Spinal cord (tissue), 10 donors: Measurements from ENCODE around the gene NQO2. TPM values are rescaled to one million over a fixed set of nuclear protein-coding genes. Genes with fewer than 3 reads are reported as not detected.

Experiments used
- DNase-seq, 6 donors: peaks; one replicate each; pipeline versions ENCODE4 v3.0.0 to v3.0.0-alpha.2; 2013 to 2015; ENCODE audit warnings: low spot score in 6 of 6, low read depth in 4 of 6
- H3K27ac ChIP-seq: one replicate; pipeline ENCODE4 v1.5.1; 2013; ENCODE audit warnings: low read depth, low read length, control low read depth
- H3K27me3 ChIP-seq: one replicate; pipeline ENCODE4 v1.6.1; 2013; ENCODE audit warnings: low read length; ENCODE audit not compliant: control insufficient read depth, insufficient read depth
- H3K36me3 ChIP-seq: one replicate; pipeline ENCODE4 v1.6.1; 2013; ENCODE audit warnings: low read length; ENCODE audit not compliant: control insufficient read depth, insufficient read depth
- H3K4me1 ChIP-seq: one replicate; pipeline ENCODE4 v1.6.1; 2013; ENCODE audit warnings: low read length; ENCODE audit not compliant: control insufficient read depth, insufficient read depth
- H3K4me3 ChIP-seq: one replicate; pipeline ENCODE4 v1.5.1; 2013; ENCODE audit warnings: low read depth, low read length, control low read depth
- H3K9me3 ChIP-seq: one replicate; pipeline ENCODE4 v1.6.1; 2013; ENCODE audit warnings: low read length; ENCODE audit not compliant: control insufficient read depth, insufficient read depth
- WGBS: methylation state at CpG from one replicate; pipeline ENCODE4 v1.1.5; 2013; ENCODE audit warnings: missing lambda C conversion rate; ENCODE audit not compliant: insufficient coverage; 5-methylcytosine and 5-hydroxymethylcytosine counted together
- polyA plus RNA-seq, 2 donors: library from polyadenylated mRNA; unstranded; fragments of 120-200 nt; gene quantifications; one replicate each; pipeline ENCODE4 v1.2.1, GENCODE V29; 2013; ENCODE audit not compliant: insufficient read length in 2 of 2
- total RNA-seq, 2 donors: library from RNA; depleted of rRNA in 1 of 2; stranded (reverse); fragments of 120-200 nt in 1 of 2; fragments of >200 nt in 1 of 2; gene quantifications; one replicate each; pipeline versions ENCODE4 v1.2.3 to v1.2.4, GENCODE V29; 2013 to 2014
- donor health status: healthy.

Gene NQO2
- total and polyA plus RNA-seq, 4 donors = 12.2 to 63.0 (median 42.8) TPM

GRCh38 chr6:2958776-2959175 lies 40.9 kb upstream of the NQO2 start:
- Histone ChIP-seq H3K4me1 (peaks cover 26% of the 10 kb centered on the region), H3K27ac (no peak overlapping the region), H3K36me3 (peaks cover 30% of the 10 kb centered on the region), H3K4me3 (no peak overlapping the region), H3K27me3 (no peaks in the 10 kb centered on the region), H3K9me3 (no peaks in the 10 kb centered on the region)
- DNase-seq = no peak
- 94% methylated on average over 8 of the region's 9 CpGs for WGBS

GRCh38 chr6:2959909-2960719 lies 39.6 kb upstream of the NQO2 start:
- peaks cover 28% of the 10 kb centered on the region for H3K4me1 ChIP-seq
- H3K36me3 ChIP-seq = peaks cover 27% of the 10 kb centered on the region
- H3K27me3 ChIP-seq = no peaks in the 10 kb centered on the region
- 71% methylated on average over 9 of the region's 12 CpGs for WGBS
- H3K27ac ChIP-seq = no peak overlapping the region
- no peak for DNase-seq
- H3K9me3 ChIP-seq = no peaks in the 10 kb centered on the region
- no peak overlapping the region for H3K4me3 ChIP-seq

GRCh38 chr6:2960935-2961334 lies 38.8 kb upstream of the NQO2 start:
- Histone ChIP-seq H3K9me3 (no peaks in the 10 kb centered on the region), H3K36me3 (peaks cover 20% of the 10 kb centered on the region), H3K27ac (no peak overlapping the region), H3K27me3 (no peaks in the 10 kb centered on the region), H3K4me3 (no peak overlapping the region), H3K4me1 (peaks cover 28% of the 10 kb centered on the region)
- WGBS = 67% methylated on average over 1 of the region's 4 CpGs
- DNase-seq = no peak

GRCh38 chr6:2961506-2961905 lies 38.2 kb upstream of the NQO2 start:
- no peak overlapping the region for H3K27ac ChIP-seq
- H3K4me3 ChIP-seq = no peak overlapping the region
- no peaks in the 10 kb centered on the region for H3K9me3 ChIP-seq
- peaks cover 28% of the 10 kb centered on the region for H3K4me1 ChIP-seq
- no peak for DNase-seq
- H3K36me3 ChIP-seq = peaks cover 14% of the 10 kb centered on the region
- WGBS = 84% methylated on average over 7 of the region's 7 CpGs
- H3K27me3 ChIP-seq = no peaks in the 10 kb centered on the region

- no peak overlapping the region for H3K4me3 ChIP-seq
- H3K27ac ChIP-seq = no peak overlapping the region
- WGBS = 82% methylated on average over 6 of the region's 9 CpGs
These were observed 37.7 kb upstream of the NQO2 start for GRCh38 chr6:2962004-2962403.

GRCh38 chr6:2962636-2963035 lies 37.1 kb upstream of the NQO2 start:
- peaks cover 21% of the 10 kb centered on the region for H3K4me1 ChIP-seq
- peaks cover 12% of the 10 kb centered on the region for H3K36me3 ChIP-seq
- H3K4me3 ChIP-seq = no peak overlapping the region
- no CpG with 5 or more reads among the region's 3 CpGs for WGBS
- no peak for DNase-seq
- H3K27me3 ChIP-seq = no peaks in the 10 kb centered on the region
- no peak overlapping the region for H3K27ac ChIP-seq
- H3K9me3 ChIP-seq = no peaks in the 10 kb centered on the region

More at GRCh38 chr6:2962004-2962403, 37.7 kb upstream of the NQO2 start:
- DNase-seq = no peak
- Histone ChIP-seq H3K27me3 (no peaks in the 10 kb centered on the region), H3K36me3 (peaks cover 14% of the 10 kb centered on the region), H3K9me3 (no peaks in the 10 kb centered on the region), H3K4me1 (peaks cover 25% of the 10 kb centered on the region)

- peaks cover 18% of the 10 kb centered on the region for H3K4me1 ChIP-seq
These were observed 35.9 kb upstream of the NQO2 start for GRCh38 chr6:2963756-2964155.

GRCh38 chr6:2964793-2965505 lies 34.7 kb upstream of the NQO2 start:
- H3K9me3 ChIP-seq = no peaks in the 10 kb centered on the region
- H3K36me3 ChIP-seq = no peaks in the 10 kb centered on the region
- H3K4me3 ChIP-seq = no peak overlapping the region
- H3K27ac ChIP-seq = no peak overlapping the region
- no peak for DNase-seq
- WGBS = 86% methylated on average over 6 of the region's 17 CpGs
- H3K4me1 ChIP-seq = peaks cover 19% of the 10 kb centered on the region
- no peaks in the 10 kb centered on the region for H3K27me3 ChIP-seq

More at GRCh38 chr6:2963756-2964155, 35.9 kb upstream of the NQO2 start:
- H3K27me3 ChIP-seq = no peaks in the 10 kb centered on the region
- H3K36me3 ChIP-seq = peaks cover 3% of the 10 kb centered on the region
- H3K9me3 ChIP-seq = no peaks in the 10 kb centered on the region
- H3K4me3 ChIP-seq = no peak overlapping the region
- H3K27ac ChIP-seq = no peak overlapping the region
- no peak for DNase-seq
- 90% methylated on average over 7 of the region's 8 CpGs for WGBS

GRCh38 chr6:2966347-2966746 lies 33.3 kb upstream of the NQO2 start:
- no peak for DNase-seq
- no peaks in the 10 kb centered on the region for H3K9me3 ChIP-seq
- no peaks in the 10 kb centered on the region for H3K27me3 ChIP-seq
- no peaks in the 10 kb centered on the region for H3K36me3 ChIP-seq
- no peak overlapping the region for H3K4me3 ChIP-seq
- 57% methylated on average over 8 of the region's 9 CpGs for WGBS
- no peak overlapping the region for H3K27ac ChIP-seq
- peaks cover 19% of the 10 kb centered on the region for H3K4me1 ChIP-seq
